ENCODE data around the gene KRT86.

KRT86 gene

DNA sequence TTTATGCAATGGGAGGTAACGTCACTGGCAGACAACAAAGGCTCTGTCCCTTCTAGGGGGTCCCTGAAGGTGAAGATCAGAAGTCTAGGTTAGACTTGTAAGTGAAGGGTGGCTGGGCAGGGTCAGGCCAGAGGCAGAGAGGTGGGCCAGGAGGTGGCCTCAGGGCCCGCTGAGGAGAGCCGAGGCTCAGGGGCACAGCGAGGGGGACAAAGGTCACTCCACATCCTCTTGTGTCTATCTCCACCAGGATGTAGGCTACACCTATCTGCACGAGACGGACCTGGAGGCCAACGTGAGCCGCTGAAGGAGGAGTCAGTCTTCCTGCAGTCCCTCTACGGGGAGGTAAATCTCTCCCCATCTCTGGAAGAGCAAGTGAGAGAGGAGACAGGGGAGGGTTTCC, 72.6 kb downstream of the KRT86 start:
- H3K4me3 ChIP-seq (ENCODE audit: low read depth, low read length): no peak overlapping the region

DNA sequence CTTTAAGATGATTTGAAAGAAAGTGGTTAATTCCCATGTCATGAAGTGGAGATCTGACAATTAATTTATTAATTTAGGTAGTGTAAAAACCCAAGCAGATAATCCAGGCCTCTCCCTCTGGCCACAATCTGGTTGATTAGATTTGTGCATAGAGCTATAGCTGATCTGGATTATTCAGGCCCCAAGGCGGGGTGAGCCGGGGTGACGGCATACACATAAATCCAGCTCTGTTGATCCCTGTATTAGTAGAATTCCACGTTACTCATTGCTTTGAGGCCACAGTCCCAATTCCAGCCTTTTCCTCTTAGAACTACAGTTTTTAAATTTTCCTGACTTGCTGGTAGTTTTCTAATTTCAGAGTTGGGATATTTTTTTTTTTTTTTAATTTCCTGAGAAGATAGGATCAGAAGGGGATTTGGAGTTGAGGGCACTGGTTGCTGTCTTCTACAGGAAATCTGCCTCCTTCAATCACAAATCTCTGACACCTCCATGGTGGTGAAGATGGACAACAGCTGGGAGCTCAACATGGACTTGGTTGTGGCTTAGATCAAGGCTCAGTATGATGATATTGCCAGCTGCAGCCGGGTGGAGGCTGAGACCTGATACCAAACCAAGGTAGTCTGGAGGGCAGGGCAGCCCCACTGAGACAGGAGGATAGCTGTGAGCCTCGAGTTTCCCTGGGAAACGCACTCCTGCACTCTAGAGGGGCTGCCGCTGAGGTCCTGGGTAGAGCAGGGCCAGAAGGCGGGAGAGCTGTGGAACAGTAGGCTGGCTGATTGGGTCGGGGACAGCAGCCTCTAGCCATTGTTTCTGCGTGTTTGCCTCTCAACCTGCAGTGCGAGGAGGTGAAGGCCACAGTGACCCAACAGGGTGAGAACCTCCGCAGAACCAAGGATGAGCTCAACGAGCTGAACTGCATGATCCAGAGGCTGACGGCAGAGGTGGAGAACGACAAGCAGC, 73.4 kb downstream of the KRT86 start:
- DNase-seq (ENCODE audit: low read depth): no peak
- no peak overlapping the region for H3K4me3 ChIP-seq (ENCODE audit: low read depth, low read length)

More for the DNA sequence above, 72.6 kb downstream of the KRT86 start:
- DNase-seq (ENCODE audit: low read depth): no peak

DNA sequence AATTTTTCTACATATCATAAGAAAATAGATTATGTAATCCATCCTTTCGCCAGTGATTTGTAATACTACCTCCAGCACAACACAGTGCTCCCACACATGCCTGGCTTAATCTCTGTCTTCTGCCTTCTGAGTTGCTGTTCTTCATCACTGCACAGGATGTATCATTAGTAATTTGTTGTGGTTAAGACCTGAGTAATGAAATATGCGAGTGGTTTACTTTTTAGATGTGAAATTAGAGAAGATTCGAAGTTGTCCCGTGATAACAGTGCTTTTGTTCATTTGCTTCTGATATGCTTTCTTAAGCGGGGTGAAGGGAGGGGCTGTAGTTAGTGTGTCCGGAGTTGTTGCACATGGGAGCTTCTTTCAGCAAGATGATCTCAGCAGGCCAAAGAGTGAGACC, 74.8 kb downstream of the KRT86 start:
- H3K4me3 ChIP-seq (ENCODE audit: low read depth, low read length): no peak overlapping the region
- DNase-seq (ENCODE audit: low read depth): no peak

DNA sequence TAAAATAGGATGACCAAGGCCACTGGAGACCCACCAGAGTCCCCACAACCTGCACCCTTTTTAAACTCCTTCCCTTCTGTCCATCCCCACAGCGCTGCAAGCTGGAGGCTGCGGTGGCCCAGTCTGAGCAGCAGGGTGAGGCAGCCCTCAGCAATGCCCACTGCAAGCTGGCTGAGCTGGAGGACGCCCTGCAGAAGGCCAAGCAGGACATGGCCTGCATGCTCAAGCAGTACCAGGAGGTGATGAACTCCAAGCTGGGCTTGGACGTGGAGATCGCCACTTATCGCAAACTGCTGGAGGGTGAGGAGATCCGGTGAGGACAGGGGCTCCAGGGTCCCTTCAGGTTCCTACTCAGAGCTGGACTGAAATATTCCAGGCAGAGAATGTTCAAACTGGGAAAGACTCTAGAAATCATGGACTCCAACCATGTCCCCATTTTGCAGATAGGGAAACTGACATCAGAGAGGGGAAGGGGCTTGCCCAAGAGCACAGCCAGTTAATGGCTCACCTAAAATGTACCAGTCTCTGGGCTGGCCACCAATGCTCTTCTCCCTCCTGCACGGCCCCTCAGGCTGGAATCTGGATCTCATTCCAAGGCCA, 75.7 kb downstream of the KRT86 start:
- no peak for DNase-seq (ENCODE audit: low read depth)
- no peak overlapping the region for H3K4me3 ChIP-seq (ENCODE audit: low read depth, low read length)

DNA sequence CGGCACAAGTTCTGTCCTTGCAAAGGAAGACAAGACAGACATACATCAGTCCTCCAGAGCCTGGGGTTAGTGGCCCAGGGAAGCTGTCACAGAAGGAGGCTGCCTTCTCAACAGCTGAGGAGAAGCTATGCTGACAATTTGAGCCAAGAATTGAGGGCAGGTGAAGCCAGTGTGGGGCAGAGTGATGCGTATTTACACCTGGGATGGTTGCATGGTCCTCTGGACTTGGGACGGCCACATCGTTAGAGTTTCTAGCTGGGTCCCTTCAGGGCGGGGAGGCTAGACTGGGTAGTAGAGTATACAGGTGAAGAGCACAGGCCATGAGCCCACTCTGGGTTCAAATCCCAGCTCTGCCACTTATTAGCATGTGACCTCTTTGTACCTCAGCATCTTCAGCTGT, 76.3 kb downstream of the KRT86 start:
- no peak for DNase-seq (ENCODE audit: low read depth)
- H3K4me3 ChIP-seq (ENCODE audit: low read depth, low read length): no peak overlapping the region

DNA sequence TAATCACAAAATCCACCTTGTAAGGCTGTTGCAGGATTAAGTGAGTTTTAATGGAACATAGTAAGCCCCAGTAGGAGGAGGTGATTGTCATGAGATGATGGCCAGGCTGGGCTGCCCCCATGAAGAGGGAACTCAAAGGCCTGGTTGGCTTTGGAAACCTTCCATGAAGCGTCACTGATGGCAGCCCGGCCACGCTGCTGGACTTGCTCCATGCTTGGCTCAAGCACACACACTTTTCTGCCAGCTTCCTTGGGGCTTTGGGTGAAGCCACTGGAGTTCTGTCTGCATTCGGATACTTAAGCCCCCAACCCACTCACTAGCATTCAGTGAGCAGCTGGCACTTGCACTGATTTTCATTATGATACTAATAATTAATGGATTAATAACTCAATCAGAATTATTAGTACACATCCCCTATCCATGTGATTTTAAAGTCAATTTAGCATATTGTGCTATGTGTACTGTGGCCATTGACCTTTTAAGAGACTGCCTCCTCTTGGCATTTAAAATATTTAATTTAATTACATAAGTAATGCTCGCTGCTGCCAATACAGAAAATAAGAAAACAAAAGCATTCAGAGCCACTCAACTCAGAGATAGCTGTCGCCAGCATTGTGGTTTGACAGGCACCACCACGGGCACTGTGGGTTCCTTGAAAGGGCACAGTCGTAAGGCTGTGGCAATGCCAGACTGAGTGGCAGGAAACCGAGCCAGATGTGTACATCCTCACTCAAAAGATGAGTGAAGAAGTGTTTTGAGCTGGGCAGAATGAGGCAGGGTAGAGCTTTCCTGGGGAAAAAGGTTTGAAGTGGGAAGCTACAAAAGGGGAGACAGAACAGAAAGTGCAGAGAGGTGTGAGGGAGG, 77.0 kb downstream of the KRT86 start:
- DNase-seq (ENCODE audit: low read depth): no peak
- H3K4me3 ChIP-seq (ENCODE audit: low read depth, low read length): no peak overlapping the region

DNA sequence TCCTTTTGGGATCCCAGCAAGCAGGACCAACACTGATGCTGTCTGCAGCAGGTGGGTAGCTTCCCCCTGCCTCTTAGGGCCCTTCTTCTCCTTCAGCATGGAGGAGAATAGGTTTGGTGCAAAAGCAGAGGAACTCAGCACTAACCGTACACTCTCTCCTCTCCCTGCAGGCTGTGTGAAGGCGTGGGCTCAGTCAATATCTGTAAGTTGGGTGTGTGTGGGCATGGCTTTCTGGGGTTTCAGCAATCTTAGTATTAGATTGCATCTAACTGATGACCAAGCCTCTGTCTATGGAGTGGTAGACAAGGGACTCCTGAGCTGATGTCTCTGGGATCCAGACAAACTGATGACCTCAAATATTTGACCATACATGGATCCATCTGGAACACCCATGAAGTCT, 78.5 kb downstream of the KRT86 start:
- H3K4me3 ChIP-seq (ENCODE audit: low read depth, low read length): no peak overlapping the region
- DNase-seq (ENCODE audit: low read depth): no peak

DNA sequence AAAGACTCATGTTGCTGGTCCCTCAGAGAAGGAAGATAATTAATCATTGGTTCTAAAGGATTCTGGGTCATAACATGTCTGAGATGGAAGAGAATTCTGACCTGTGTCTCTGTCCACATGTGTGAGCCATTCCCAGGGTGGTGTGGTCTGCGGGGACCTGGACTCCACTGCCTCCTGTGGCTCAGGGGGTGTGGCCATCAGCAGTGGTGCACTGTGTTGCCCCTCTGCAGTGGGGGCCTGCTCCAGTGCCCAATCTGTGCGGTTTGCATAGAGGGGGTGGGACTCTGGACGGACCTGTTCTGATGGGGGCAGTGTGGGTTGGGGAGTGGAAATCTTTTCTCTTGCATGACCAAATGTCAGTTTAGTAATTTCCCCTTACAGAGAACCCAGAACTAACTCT, 79.3 kb downstream of the KRT86 start:
- no peak overlapping the region for H3K4me3 ChIP-seq (ENCODE audit: low read depth, low read length)
- DNase-seq (ENCODE audit: low read depth): no peak

DNA sequence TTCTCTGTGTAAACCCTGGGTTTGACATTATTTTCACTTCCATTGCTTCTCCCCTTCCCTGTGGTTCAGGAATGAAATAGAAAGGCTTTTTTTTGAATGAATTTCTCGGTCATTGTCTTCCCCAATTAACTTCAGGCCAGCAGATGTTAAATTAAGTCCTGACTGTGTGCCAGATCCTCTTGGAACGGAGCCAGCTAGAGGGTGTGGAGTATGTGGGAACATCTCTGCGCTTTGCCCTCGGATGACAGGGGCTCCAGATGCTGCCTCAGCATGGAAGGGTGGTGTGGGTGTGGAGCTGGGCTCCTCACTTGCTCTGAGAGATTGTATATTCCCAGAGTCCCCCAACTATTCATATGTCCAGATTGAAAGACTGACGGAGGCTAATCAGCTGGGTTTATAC, 79.8 kb downstream of the KRT86 start:
- DNase-seq (ENCODE audit: low read depth): no peak
- H3K4me3 ChIP-seq (ENCODE audit: low read depth, low read length): no peak overlapping the region

DNA sequence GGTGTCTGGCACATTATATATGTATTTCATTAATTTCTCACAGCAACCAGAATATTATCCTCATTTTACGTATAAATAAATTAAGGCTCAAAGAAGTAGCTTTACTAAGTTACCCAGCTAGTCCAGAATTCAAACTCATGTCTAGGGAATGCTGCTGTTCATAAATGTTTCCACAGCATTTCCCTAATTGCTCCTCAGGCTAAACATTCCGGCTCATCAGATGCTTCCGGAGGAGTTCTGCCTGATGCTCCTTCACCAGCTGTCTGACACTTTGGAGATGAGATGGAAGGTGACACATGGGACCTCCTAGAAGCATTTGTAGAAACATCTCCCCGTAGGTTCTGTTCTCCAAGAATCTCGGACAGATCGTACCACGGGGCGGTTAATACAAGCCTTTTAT, 80.7 kb downstream of the KRT86 start:
- H3K4me3 ChIP-seq (ENCODE audit: low read depth, low read length): no peak overlapping the region
- no peak for DNase-seq (ENCODE audit: low read depth)

DNA sequence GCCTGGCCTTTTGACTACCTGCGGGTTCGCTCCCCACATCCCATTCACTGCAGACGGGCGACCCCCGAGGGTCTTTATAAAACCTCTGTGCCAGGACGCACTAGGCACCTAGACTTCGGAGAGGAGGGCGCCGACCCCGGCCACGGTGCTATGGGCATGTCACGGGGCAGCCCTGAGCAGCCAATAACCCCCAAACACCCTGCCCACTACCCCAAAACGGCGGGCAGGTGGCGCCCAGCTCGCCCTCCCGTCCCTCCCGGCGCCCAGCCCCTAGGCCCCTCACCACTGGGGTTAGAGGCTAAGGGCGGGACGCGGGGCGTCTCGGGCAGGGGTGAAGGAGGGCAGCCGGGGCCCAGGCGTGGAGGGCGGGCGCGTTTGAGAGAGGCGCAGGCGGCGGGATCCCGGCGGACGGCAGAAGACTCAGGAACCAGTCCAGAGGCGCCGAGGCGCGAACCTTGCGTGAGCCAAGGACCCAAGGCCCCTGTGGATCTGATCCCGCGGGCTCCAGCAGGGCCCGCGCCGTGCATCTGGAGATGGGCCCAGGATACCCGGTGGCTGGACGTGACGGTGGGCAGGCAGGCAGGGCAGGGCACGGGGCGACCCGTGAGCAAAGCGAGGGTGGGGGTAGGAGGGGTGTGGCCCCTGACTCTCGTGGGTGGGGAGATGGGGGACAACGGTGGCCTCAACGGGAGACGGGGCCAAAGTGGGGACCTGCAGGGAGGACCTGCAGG, 81.8 kb downstream of the KRT86 start:
- H3K4me3 ChIP-seq (ENCODE audit: low read depth, low read length): no peak overlapping the region
- DNase-seq (ENCODE audit: low read depth): no peak

DNA sequence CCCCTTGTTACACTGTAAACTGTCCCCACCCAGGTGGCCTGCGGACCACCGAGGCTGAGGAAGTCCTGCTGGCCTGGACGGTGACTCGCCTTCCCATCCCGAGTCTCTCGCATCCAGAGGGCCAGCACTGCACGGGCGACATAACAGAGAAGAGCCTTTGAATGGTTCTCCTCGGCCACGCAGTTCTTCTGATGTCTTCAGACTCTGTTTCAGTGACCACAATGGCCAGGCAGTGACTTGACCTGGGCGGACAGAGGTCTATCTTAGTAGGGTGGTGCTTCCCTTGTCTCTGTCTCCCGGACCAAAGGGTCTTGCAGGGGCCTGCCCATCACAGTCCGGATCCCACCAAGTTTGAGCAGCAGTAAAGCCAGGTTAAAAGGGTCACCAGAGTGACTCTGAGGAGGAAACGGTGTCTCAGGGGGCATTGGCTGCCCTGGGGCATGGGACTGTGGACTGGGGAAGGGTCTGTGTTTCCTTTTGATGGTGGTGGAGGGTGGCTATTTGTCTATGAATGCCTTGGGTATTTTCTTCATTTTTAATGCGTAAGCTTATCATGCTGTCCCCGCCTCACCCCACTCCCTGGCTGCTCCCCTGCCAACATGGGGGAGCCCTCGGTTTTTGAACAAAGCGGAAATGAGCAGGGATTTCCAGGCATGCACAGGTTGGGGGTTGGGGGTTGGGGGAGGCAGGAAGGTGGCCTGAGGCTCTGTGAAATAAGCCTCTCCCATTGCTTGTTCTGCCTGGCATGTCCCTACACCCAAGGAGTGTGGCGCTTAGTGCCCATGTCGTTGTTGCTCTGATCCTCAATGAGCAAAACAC, 82.5 kb downstream of the KRT86 start:
- no peak for DNase-seq (ENCODE audit: low read depth)
- no peak overlapping the region for H3K4me3 ChIP-seq (ENCODE audit: low read depth, low read length)
